ENCODE measurements around the gene GOLGA8S.

DNA sequence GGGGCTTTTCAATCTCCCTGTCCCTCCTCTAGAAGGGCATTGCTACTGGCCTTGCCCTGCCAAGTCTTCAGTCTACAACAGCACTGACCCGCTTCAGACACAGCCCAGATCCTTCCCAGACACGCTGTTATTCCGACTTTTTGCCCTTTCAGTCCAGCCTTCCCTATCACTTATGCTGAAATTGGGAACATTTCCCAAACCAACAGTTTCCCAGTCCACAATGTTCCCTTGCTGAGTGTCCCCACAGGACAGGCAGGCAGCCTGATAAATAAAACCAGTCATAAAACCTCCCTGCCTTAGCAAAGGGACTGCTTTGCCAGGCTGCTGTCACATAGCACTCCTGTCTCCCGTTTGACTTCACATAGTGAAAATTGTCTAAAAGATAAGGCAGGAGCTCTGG is 49.0 kb downstream of the GOLGA8S start:
- TF ChIP-seq, protein P1, sequence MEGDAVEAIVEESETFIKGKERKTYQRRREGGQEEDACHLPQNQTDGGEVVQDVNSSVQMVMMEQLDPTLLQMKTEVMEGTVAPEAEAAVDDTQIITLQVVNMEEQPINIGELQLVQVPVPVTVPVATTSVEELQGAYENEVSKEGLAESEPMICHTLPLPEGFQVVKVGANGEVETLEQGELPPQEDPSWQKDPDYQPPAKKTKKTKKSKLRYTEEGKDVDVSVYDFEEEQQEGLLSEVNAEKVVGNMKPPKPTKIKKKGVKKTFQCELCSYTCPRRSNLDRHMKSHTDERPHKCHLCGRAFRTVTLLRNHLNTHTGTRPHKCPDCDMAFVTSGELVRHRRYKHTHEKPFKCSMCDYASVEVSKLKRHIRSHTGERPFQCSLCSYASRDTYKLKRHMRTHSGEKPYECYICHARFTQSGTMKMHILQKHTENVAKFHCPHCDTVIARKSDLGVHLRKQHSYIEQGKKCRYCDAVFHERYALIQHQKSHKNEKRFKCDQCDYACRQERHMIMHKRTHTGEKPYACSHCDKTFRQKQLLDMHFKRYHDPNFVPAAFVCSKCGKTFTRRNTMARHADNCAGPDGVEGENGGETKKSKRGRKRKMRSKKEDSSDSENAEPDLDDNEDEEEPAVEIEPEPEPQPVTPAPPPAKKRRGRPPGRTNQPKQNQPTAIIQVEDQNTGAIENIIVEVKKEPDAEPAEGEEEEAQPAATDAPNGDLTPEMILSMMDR (IDR thresholded peaks at IDR 0.05) = no peak
- no peak for TF ChIP-seq EP300 (IDR thresholded peaks at IDR 0.05)

Measured in tibial nerve (tissue), 4 donors.